BE2C (cell line): ENCODE results near the gene SH3RF1.

Experiments
- DNase-seq: peaks from one replicate; pipeline ENCODE4 v3.0.0-alpha.2; 2020
- H3K27me3 ChIP-seq: fragments of 250-450 bp; sonication (Bioruptor Pico); 2 replicates; pipeline ENCODE4 v1.5.1; 2020; ENCODE audit warnings: mild to moderate bottlenecking
- H3K36me3 ChIP-seq: fragments of 250-450 bp; sonication (Bioruptor Pico); 2 replicates; pipeline ENCODE4 v1.5.1; 2020; ENCODE audit warnings: mild to moderate bottlenecking
- H3K4me1 ChIP-seq: fragments of 250-450 bp; sonication (Bioruptor Pico); 2 replicates; pipeline ENCODE4 v1.5.1; 2020
- H3K4me3 ChIP-seq: 2 replicates; pipeline ENCODE4 v1.5.1; 2011; ENCODE audit warnings: low read depth, low read length
- H3K9me3 ChIP-seq: fragments of 250-450 bp; sonication (Bioruptor Pico); 2 replicates; pipeline ENCODE4 v1.5.1; 2020
- CTCF ChIP-seq: IDR thresholded peaks from 2 replicates; pipeline ENCODE4 v1.5.1; 2012; ENCODE audit warnings: mild to moderate bottlenecking, low read depth, low read length

The SH3RF1 gene

DNA sequence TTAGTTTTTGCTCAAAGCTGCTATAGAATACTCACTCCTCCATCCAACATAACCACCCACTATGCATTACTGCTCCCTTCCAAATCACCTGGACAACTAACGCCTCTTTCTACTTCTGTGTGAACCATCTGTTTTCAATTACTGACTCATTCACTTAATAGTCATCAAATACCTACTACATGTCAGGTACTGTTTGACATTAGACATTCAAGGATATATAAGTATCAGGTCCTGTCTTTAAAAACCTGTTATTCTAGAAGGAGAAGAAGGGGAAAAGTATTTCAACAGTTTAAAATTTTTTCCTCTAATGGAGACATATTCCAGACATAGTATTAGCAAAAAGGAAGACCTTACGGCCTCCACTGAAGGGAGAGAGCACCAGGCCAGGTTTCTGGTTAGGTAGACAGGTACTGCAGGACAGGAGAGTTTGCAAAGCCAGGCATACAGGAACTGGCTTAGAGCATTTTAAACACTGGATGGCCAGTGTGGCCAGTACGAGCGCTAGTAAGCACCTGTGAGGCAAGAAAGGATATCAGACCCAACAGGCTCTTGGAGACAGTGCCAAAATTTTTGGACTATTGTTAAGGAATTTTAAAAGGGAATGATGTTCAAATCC lies 39.0 kb downstream of the SH3RF1 start:
- Histone ChIP-seq H3K9me3 (no peaks in the 10 kb centered on the region), H3K4me1 (no peaks in the 10 kb centered on the region), H3K36me3 (no peaks in the 10 kb centered on the region), H3K27me3 (no peaks in the 10 kb centered on the region), H3K4me3 (no peak overlapping the region)
- DNase-seq = no peak
- TF ChIP-seq CTCF = no peak

DNA sequence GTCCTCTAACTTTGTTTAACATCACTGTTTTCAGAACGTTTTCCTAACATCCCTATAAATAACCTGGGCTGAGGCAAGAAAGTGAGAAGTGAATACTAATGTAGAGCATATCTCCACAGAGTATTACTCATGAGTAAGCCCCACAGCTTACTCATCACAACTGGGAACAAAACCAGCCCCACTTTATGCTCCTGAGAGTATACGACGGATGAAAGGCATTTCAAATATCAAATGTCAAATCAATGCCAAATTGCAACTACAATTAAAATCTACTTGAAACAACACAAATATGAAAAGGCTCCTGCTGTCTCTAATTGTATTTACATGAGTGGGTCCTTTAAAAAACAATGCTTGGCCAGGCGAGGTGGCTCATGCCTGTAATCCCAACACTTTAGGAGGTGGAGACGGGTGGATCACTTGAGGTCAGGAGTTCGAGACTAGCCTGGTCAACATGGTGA lies 41.2 kb downstream of the SH3RF1 start:
- peaks cover 12% of the 10 kb centered on the region for H3K4me1 ChIP-seq
- no peaks in the 10 kb centered on the region for H3K36me3 ChIP-seq
- no peak for DNase-seq
- H3K9me3 ChIP-seq = no peaks in the 10 kb centered on the region
- TF ChIP-seq CTCF = no peak
- H3K4me3 ChIP-seq = no peak overlapping the region
- no peaks in the 10 kb centered on the region for H3K27me3 ChIP-seq

GRCh38 chr4:169228076-169228475 lies 42.7 kb downstream of the SH3RF1 start:
- peaks cover 12% of the 10 kb centered on the region for H3K4me1 ChIP-seq

DNA sequence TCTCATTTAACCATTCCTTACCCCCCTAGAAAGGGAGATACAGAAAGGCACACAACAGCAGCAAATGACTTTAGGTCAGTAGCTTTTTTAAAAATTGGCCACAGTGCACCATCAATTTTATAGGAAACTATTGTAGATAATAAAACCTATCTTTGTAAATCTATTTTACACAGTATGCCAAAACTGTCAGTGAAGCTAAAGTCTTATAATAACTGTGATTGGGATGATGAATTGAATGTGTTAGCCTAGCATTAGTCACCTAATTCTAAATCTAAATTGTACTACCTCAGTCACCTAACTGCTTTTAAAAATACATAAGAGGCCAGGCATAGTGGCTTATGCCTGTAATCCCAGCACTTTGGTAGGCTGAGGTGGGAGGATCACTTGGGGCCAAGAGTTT lies 44.2 kb downstream of the SH3RF1 start:
- Histone ChIP-seq H3K4me1 (peaks cover 12% of the 10 kb centered on the region), H3K9me3 (no peaks in the 10 kb centered on the region), H3K27me3 (no peaks in the 10 kb centered on the region), H3K36me3 (no peaks in the 10 kb centered on the region), H3K4me3 (no peak overlapping the region)
- DNase-seq = no peak
- no peak for TF ChIP-seq CTCF

More at GRCh38 chr4:169228076-169228475, 42.7 kb downstream of the SH3RF1 start:
- Histone ChIP-seq H3K9me3 (no peaks in the 10 kb centered on the region), H3K4me3 (no peak overlapping the region), H3K27me3 (no peaks in the 10 kb centered on the region), H3K36me3 (no peaks in the 10 kb centered on the region)
- no peak for TF ChIP-seq CTCF
- no peak for DNase-seq

- H3K4me1 ChIP-seq = peaks cover 12% of the 10 kb centered on the region
- no peak for TF ChIP-seq CTCF
- no peaks in the 10 kb centered on the region for H3K36me3 ChIP-seq
- no peak for DNase-seq
- no peaks in the 10 kb centered on the region for H3K27me3 ChIP-seq
- H3K4me3 ChIP-seq = no peak overlapping the region
- no peaks in the 10 kb centered on the region for H3K9me3 ChIP-seq
These were observed 44.9 kb downstream of the SH3RF1 start for GRCh38 chr4:169225812-169226211.

GRCh38 chr4:169225058-169225751 lies 45.6 kb downstream of the SH3RF1 start:
- Histone ChIP-seq H3K27me3 (no peaks in the 10 kb centered on the region), H3K9me3 (no peaks in the 10 kb centered on the region), H3K4me3 (no peak overlapping the region), H3K36me3 (no peaks in the 10 kb centered on the region), H3K4me1 (peaks cover 12% of the 10 kb centered on the region)
- no peak for TF ChIP-seq CTCF
- no peak for DNase-seq
